ENCODE measurements around the gene CBS.
A peak's percentile ranks its signal among the peaks of the same experiment; 100 is the strongest.
"Not testable (repeated sequence)": the region's sequence is repeated elsewhere in the genome, so short reads cannot be mapped to it uniquely, and the experiment has no call there.

CBS gene

GRCh38 chr21:43075170-43076022 is at the start of gene CBS:
CBS (minus strand) TSS chr21:43075835; CDS start chr21:43072193, 3,642 bp downstream.
- DNase-seq: not testable (repeated sequence)

- DNase-seq: not testable (repeated sequence)
Observed at GRCh38 chr21:43115956-43116355, 40.3 kb upstream of the CBS start.

GRCh38 chr21:43114483-43114882 is 38.8 kb upstream of the CBS start:
- DNase-seq: not testable (repeated sequence)

GRCh38 chr21:43109006-43109405 is 33.4 kb upstream of the CBS start:
- DNase-seq: not testable (repeated sequence)

GRCh38 chr21:43108177-43108576 is 32.5 kb upstream of the CBS start:
- DNase-seq: not testable (repeated sequence)

GRCh38 chr21:43107794-43108137 is 32.1 kb upstream of the CBS start:
- DNase-seq: not testable (repeated sequence)

GRCh38 chr21:43106965-43107793 is 31.5 kb upstream of the CBS start, which contains the start of gene U2AF1:
U2AF1 (minus strand) TSS chr21:43107570; CDS start chr21:43107494, 76 bp downstream.
- peak; percentile 43 to 55 for DNase-seq

GRCh38 chr21:43104642-43105041 is 29.0 kb upstream of the CBS start:
- DNase-seq: not testable (repeated sequence)

- DNase-seq: not testable (repeated sequence)
Observed at GRCh38 chr21:43102281-43102680, 26.6 kb upstream of the CBS start.

- not testable (repeated sequence) for DNase-seq
Observed at GRCh38 chr21:43101676-43102075, 26.0 kb upstream of the CBS start.

- not testable (repeated sequence) for DNase-seq
Observed at GRCh38 chr21:43101000-43101399, 25.4 kb upstream of the CBS start.

GRCh38 chr21:43091979-43092614 is 16.5 kb upstream of the CBS start:
- DNase-seq: not testable (repeated sequence)

- DNase-seq: not testable (repeated sequence)
Observed at GRCh38 chr21:43090947-43091346, 15.3 kb upstream of the CBS start.

GRCh38 chr21:43089463-43089862 is 13.8 kb upstream of the CBS start:
- not testable (repeated sequence) for DNase-seq

- not testable (repeated sequence) for DNase-seq
Observed at GRCh38 chr21:43082587-43083300, 7.1 kb upstream of the CBS start.

GRCh38 chr21:43076643-43077042 is 1.0 kb upstream of the CBS start:
- not testable (repeated sequence) for DNase-seq

GRCh38 chr21:43076023-43076637 is 495 bp upstream of the CBS start:
- DNase-seq: not testable (repeated sequence)

GRCh38 chr21:43074401-43075169 is 1.1 kb downstream of the CBS start:
- DNase-seq: not testable (repeated sequence)

- not testable (repeated sequence) for DNase-seq
Observed at GRCh38 chr21:43072742-43073141, 2.9 kb downstream of the CBS start.

- not testable (repeated sequence) for DNase-seq
Observed at GRCh38 chr21:43069682-43070081, 6.0 kb downstream of the CBS start.

- DNase-seq: not testable (repeated sequence)
Observed at GRCh38 chr21:43068065-43068464, 7.6 kb downstream of the CBS start.
